Effector CD8-positive, alpha-beta T cell (primary cell): ENCODE data around the gene SLCO4A1.

ENCODE experiments used
- DNase-seq: peaks from one replicate; lab custom pipeline; 2025; lab: John Stamatoyannopoulos, UW

The SLCO4A1 gene

GRCh38 chr20:62714799-62715198 is 72.5 kb downstream of the SLCO4A1 start:
- no peak for DNase-seq

DNA sequence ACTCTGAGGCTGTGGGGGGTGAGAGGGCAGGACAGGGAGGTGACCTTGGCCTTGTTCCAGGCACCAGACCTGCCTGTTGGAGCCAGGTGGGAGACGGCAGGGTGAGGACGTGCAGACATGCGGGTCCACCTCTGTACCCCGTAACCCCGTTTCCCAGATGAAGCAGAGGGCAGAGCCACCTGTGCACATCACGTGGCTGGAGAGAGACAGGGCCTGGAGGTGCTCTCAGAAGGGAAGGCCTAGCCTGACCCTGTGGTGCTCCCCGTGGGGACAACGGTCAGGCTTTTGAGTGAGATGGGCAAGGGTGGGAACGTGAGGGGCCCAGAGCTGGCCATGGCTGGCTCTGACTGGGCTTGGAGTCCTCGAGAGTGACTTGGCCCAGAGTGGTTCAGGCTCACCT is 72.9 kb downstream of the SLCO4A1 start:
- no peak for DNase-seq

- no peak for DNase-seq
Observed at GRCh38 chr20:62716198-62716940, 74.1 kb downstream of the SLCO4A1 start.

DNA sequence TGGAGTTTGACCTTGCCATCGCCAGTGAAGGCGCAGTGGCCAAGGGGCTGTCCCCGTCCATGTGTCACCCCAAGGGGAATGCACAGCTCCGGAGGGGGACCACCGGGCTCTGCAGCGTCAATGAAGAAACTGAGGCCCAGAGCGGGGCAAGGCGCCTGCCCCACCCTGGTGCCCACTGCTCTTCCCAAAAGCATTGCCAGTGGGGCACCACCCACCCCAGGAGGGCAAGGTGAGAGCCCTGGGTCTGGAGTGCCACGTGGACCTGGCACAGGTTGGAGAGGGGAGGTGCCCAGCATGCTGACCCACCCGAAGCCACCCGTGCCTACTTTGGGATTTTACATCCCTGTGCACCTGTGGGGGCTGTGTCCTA is 74.6 kb downstream of the SLCO4A1 start:
- DNase-seq: no peak

- no peak for DNase-seq
Observed at GRCh38 chr20:62717933-62718332, 75.6 kb downstream of the SLCO4A1 start.

DNA sequence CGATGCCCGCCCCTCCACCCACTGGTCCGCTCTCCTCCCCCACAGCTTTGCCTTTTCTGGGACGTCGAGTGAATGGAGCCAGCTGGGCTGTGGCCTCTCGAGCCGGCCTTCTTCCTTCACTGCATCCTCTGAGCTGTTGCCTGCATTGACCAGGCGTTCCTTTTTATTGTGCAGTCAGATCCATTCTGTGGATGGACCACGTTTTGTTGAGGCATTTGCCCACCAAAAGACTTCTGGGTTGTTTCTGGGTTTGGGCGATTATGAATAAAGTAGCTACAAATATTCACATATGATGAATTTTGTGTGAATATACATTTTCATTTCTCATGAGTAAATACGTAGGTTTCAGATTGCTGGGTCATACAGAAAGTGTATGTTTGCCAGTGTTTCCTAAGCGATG is 76.2 kb downstream of the SLCO4A1 start:
- DNase-seq: no peak

DNA sequence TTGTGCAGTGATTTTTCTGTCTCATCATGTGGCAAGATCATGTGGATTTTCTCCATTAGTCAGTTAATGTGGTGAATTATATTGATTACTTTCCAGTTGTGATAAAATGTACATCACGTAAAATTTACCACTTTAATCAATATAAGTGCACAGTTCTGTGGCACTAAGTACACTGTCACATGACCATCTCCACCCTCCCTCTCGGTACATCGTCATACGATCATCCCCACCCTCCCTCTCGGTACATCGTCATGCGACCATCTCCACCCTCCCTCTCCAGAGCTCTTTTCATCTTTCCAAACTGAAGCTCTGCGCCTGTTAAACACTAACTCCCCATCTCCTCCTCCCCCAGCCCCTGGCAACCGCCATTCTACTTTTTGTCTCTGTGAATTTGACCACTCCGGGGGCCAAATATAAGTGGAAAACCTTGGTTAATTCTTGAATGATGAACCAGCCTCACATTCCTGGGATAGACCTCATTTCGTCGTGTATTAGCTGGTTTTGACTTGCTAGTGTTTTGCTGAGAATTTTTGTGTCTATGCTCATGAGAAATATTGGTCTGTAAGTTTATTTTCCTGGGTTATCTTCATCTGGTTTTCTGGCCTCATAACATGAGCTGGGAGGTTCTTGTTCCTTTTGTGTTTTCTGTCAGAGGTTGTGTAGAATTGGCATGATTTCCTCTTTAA is 77.1 kb downstream of the SLCO4A1 start:
- DNase-seq: no peak
